Left colon (tissue), 2 donors: Measurements from ENCODE around the gene PKD1. TPM values are rescaled to one million over a fixed set of nuclear protein-coding genes. Genes with fewer than 3 reads are reported as not detected.
A peak's percentile ranks its signal among the peaks of the same experiment; 100 is the strongest.

ENCODE experiments used
- ATAC-seq: fragments of 200-7000 bp; cut with Tn5 transposase; one replicate; pipeline ENCODE4 v1.9.1; 2020; ENCODE audit warnings: mild to moderate bottlenecking, moderate library complexity
- DNase-seq, 2 donors: peaks; one replicate each; pipeline ENCODE4 v3.0.0-alpha.2; 2020
- intact Hi-C, 2 donors: fragments of 100-400 bp; cut with DNase I in 1 of 2; cut with micrococcal nuclease in 1 of 2; formaldehyde crosslinking; loops; one replicate each; pipeline versions ENCODE4 v1.11.2 to v1.14.0; 2022; cut with DNase I, micrococcal nuclease
- microRNA-seq, 2 donors: library from miRNA; unstranded; fragments of <30 nt; microRNA quantifications; one replicate each; pipeline versions ENCODE4 v1.1.0 to v1.2.0, GENCODE V29; 2020
- total RNA-seq, 2 donors: library from RNA; stranded (reverse); fragmentation: NEBNext Ultra II Directional; extraction: Animal tissue kit (Norgen Biotek cat#: 25700); gene quantifications; one replicate each; pipeline ENCODE4 v1.2.1, GENCODE V29; 2021
- donor health status: DM: no; HTN: no; CAD: no.
- donor health status: DM: yes; HTN: yes; CAD: no.

The PKD1 gene
- total RNA-seq, 2 donors from 2014 or later, result 75.1 to 76.7 TPM

DNA sequence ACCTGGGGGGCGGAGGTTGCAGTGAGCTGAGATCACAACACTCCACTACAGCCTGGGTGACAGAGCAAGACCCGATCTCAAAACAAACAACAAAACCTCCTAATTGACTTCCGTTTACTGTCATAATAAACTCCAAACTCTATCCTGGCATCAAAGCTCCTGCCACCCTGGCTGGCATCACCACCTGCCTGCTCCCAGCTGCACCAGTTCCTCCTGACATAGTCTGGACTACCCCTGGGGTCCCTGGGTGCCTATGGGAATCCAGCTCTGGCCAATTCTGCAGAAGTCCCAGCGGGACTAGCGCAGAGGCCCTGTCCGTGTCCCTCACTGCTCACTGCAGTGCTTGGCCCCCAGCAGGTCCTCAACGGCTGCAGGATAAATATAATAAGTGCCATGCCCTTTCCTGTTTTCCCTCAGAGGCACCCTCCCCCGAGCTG is 88.8 kb downstream of the PKD1 start:
- ATAC-seq, result no peak
- intact Hi-C loops, result no loop called here
- DNase-seq, result no peak

DNA sequence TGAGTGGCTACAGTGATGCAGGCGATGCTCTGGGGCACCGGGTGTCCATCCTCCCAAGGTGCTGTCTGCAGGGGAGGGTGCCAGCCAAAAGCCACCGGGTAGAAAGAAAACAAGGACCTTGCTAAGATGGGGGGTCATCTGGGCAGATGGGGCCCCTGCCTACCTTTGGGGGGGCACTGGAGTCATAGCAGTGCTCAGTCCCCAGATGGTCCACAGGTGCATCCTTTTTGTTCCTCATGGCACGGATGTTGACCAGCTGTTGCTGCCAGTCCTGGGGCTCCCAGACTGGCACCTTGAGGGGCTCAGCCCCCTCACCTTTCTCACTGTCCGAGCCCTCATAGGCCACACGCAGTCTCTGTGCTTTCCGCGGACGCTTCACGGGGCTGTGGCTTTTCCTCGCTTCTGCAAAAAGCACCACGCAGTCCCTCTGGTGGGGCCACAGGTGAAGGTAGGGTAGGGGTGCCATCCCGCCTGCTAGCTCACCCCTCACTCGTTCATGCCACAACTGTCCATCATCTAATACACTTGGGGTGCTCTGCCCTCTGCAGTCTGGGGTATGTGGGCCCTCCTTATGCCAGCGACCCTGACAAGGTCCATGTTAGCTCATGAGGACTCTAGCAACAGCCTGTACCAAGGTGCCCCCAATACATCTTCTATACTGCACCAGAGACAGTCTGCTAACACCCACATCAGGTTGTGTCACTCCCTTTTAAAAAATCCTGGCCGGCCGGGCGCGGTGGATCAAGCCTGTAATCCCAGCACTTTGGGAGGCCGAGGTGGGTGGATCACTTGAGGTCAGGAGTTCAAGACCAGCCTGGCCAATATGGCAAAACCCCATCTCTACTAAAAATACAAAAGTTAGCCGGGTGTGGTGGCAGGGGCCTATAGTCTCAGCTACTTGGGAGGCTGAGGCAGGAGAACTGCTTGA is 89.5 kb downstream of the PKD1 start:
- no peak for DNase-seq
- intact Hi-C loops, result no loop called here
- no peak for ATAC-seq

DNA sequence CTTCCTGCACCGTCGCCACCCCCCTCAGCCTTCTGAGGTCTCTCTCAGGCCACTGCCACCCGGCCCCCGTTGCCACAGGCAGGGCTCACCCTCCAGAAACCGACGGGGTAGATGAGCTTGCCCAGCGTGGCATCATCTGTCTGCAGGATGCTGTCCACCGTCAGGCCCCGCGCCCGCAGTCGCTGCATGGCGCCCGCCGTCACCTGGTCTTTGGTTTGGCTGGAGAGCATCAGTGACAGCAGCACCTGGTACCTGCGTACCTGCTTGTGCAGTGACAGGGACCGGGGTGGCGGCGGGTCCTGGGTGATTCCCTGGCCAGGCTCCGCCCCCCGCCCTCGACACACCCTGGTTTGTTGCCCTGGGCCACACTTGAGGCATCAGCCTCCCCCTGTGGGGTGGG is 91.2 kb downstream of the PKD1 start:
- DNase-seq (peak in 1 of 2 donors; percentile 31), ATAC-seq (no peak)
- intact Hi-C loops, result no loop called here

DNA sequence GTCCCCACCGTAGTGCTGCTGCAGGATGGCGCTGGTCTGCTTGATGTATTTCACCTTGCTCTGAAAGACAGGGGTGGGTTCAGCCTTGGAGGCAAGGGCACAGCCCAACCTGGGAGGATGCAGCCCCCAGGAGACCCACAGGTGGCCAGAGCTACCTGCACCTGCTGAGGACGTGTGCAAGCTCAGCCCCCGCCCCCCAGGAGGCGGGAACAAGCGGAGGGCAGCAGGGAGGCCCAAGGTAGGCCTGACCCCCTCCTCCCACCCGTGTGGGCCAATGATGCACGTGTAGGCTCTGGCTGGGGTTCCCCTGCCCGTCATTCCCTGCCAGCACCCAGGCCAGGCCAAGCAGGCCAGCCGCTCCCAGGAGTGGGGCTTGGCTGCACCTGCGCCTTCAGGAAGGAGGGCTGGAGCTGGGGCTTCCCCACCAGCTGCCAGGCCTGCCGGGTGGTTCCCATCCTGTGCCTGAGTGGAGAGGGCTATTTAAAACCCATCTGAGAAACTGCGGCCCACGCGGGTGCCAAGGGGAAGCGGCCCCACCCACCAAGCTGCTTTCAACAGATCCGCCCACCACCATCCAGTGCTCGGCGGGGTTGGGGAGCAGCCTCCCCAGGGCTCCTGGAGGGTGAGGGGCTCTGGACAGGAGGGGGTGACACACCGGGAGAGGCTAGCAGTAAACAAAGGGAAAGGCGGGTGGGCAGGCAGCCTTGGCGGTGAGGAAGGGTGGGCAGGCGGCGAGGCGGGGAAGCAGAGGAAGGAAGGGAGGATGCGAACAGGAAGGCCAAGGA is 91.8 kb downstream of the PKD1 start:
- intact Hi-C loops, result no loop called here
- DNase-seq (peak; percentile 70 to 80), ATAC-seq (peak; percentile 35)

DNA sequence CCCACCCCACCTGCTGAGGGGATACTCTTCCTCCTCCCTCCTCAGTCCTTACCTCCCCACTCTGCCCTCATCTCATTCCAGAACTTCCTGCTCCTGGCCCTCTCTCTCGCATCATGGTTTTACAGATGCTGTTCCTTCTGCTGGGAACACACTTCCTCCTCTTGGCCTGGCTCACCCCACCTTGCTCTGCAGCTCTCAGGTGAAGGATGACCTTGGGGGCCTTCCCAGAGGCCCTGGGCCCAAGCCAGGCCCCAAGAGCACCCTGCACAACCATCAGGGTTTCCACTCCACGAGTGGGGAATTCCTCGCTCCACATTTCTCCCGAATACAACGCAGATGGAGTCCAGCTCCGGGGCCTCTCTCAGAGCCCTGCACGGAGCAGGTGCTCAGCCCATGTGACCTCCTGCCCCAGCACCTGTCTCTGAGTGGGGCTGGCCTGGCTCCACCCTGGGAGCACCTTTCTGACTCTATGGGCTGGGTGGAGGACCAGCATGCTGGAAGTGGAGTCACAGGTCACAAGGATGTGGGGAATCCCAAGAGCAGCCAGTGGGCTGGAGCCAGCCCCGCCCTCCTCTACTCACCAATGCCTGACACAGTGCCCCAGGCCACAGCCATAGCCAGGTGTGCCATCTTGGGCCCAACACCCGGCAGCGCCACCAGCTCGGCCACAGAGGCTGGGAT is 92.6 kb downstream of the PKD1 start:
- DNase-seq, result peak; percentile 65 to 87
- intact Hi-C loops, result no loop called here
- peak; percentile 44 for ATAC-seq

DNA sequence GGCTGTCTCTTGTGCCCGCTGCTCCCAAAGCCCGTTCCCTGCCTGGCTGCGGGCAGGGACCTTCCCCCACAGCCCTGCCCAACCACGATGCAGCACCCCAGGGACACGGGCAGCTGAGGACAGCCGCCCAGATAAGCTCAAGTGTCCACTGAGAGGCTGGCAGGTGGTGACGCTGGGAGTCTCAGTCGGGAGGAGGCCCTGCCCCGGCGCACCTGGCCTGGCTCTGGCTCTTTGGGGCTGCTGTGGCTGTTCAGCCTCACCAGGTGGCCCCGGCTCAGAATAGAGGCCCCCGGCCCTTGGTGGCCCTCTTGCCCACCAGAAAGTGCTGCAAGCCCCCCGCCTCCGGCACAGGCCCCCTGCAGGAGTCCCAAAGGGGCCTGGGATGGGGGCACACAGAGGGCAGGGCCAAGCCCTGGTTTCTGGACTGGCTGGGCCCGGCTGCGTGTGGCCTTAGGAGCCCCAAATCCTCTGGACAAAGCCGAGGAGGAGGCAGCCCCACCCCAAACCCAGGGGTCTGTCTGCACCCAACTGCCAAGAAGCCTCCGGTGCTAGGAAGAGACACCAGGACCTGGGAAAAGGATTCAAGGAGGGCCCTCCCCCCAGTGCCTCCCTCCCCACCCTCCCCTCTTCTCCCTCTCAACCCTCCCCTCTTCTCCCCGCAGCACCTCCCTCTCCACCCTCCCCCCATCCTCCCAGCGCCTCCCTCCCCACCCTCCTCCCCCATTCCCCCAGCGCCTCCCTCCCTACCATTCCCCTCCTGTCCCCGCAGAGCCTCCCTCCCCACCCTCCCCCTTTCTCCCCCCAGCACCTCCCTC is 93.3 kb downstream of the PKD1 start:
- peak; percentile 51 to 68 for DNase-seq
- intact Hi-C loops, result no loop called here
- peak; percentile 31 for ATAC-seq

DNA sequence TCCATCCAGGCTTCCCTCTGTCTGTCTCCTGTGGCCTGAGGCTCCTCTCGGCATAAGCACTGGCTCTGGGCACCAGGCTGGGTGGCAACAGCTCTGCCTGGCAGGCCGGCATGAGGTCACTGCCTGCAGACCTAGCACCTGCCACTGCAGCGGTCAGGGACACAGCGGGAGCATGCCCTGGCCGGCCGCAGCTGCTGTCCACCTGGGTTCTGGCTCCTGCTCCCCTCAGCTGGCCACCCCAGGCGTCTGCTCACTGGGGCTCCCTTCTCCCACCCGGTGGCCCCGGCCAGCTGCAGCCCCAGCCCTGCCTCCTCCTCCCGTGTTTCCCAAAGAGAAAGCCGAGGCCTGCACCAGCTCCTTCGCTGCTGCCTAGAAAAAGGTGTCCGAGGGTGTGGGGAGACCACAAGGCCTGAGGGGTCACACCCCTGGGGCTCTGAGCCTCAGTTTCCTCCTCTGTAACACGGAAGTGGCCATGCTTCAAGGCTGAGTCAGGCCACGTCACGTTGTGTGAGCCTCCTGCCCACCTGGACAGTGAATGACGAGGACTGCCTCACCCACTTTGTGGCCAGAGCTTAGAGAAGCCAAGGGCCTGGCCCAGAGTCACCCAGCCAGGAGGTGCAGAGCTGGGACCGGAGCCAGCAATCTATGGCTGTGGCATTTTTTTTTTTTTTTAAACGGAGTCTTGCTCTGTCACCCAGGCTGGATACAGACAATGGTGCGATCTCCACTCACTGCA is 94.7 kb downstream of the PKD1 start:
- intact Hi-C loops, result no loop called here
- peak; percentile 84 for DNase-seq
- peak; percentile 54 for ATAC-seq

DNA sequence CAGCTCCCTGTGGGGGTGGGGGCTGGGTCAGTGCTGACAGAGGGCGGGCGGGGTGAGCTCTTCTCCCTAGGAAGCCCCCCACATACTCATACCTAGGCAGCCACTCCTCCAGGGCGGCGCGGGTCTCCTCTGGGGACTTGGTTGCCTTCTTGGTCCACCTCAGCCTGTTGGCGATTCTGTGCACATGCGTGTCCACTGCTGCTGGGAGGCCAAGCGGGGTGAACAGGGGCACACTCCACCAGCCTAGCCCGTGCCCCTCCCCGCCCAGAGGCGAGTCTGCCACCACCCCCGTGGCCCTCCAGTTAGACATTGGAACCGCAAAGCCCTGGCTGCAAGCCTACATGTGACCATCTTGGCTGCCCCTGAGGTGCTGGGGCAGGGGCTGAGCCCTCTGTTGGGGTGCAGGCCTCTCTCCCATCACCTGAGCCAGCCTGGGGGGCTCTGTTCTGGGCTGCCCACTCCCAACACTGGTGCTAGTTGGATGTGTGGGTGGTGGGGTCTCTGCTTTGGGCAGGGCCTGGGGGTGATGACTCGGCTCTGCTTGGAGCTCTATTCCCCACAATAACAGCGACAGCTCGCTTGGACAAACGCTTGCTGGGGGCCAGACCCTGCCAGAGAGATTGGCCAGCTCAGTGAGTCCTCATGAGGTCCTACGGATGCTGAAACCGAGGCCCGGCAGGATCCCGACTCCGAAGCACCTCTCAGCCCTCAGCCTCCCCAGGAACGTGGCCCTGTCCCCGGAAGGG is 95.5 kb downstream of the PKD1 start:
- DNase-seq (peak in 1 of 2 donors; percentile 25), ATAC-seq (no peak)
- intact Hi-C loops, result no loop called here

DNA sequence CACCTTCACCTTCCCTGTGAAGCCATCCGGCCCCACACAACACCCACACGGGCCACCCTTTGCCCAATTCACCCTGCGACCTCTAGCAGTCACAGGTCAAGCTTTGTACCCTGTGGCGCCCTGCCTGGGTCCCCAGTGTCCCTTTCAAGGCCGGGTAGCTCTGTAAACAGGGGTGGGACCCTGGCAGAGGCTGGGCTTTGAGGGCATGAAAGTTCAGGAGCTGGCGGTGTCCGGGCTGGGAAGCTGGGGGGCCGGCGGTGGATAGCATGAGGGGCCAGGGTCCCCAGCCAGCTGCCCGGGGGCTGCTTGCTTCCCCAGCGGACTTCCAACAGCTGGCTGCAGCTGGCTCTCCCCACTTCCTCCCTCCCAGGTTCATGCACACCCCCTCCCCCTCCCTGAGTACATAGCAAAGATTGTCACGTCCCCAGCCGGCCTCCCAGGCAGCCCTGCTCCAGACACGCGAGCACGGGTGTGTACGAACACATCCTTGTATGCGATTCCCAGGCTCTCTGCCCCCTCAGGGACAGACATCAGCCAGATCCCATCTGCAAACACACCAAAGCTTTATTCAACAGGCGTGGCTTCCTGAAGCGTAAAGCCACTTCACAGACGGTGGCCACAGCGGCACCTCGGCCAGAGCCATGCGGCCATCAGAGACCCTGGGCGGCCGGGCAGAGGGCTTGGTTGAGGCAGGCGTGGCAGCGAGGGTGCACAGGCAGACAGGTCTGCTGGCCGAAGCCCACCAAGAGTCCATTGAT is 96.2 kb downstream of the PKD1 start:
- intact Hi-C loops, result no loop called here
- ATAC-seq (peak; percentile 29), DNase-seq (peak; percentile 79 to 89)

Small RNAs within 50 kb of the gene (microRNA-seq; reads per million reads assigned to microRNA genes)
- 0 to 5.4 reads per million in 2 donors for gene MIR1225
- 0 reads per million in 2 donors for gene MIR3180-5
- gene MIR4516, result 0 reads per million in 2 donors
- 0 reads per million in 2 donors for gene MIR6511B1

Other genes with a start within 250 kb of the PKD1 start
- gene HS3ST6, start 217.5 kb downstream of the PKD1 start, total RNA-seq, result 10 to 100 TPM in 1 of 2 donors, under 1 TPM in 1; 0.31 to 11.8 TPM
- gene MSRB1, start 192.7 kb downstream of the PKD1 start, total RNA-seq, result 10 to 100 TPM; 46.0 to 46.6 TPM
- not detected for gene RPL3L, start 181.2 kb downstream of the PKD1 start, total RNA-seq
- gene NDUFB10, start 176.4 kb downstream of the PKD1 start, total RNA-seq, result 100 to 1,000 TPM; 224 to 273 TPM
- gene RPS2, start 171.1 kb downstream of the PKD1 start, total RNA-seq, result 1,000 to 10,000 TPM; 1,705 to 1,742 TPM
- gene RNF151, start 169.0 kb downstream of the PKD1 start, total RNA-seq, result not detected
- 10 to 100 TPM; 22.0 to 23.6 TPM for gene TBL3, start 163.8 kb downstream of the PKD1 start, total RNA-seq
- gene NOXO1, start 154.4 kb downstream of the PKD1 start, total RNA-seq, result 10 to 100 TPM; 34.6 to 49.0 TPM
- 10 to 100 TPM; 73.7 to 82.3 TPM for gene GFER, start 151.7 kb downstream of the PKD1 start, total RNA-seq
- gene SYNGR3, start 145.9 kb downstream of the PKD1 start, total RNA-seq, result 1 to 10 TPM; 1.6 to 3.0 TPM
- 10 to 100 TPM; 45.8 to 52.8 TPM for gene ZNF598, start 126.1 kb downstream of the PKD1 start, total RNA-seq
- gene NPW, start 116.1 kb downstream of the PKD1 start, total RNA-seq, result 1 to 10 TPM; 1.9 to 2.5 TPM
- 10 to 100 TPM; 69.3 to 73.7 TPM for gene NHERF2, start 109.0 kb downstream of the PKD1 start, total RNA-seq
- gene NTHL1, start 88.1 kb downstream of the PKD1 start, total RNA-seq, result 10 to 100 TPM; 27.3 to 29.5 TPM
- 100 to 1,000 TPM; 115 to 118 TPM for gene TSC2, start 87.9 kb downstream of the PKD1 start, total RNA-seq
- 10 to 100 TPM; 24.9 to 27.2 TPM for gene RAB26, start 12.7 kb upstream of the PKD1 start, total RNA-seq
- gene TRAF7, start 19.9 kb upstream of the PKD1 start, total RNA-seq, result 10 to 100 TPM; 94.5 to 99.8 TPM
- under 1 TPM; 0.11 to 0.15 TPM for gene CASKIN1, start 60.7 kb upstream of the PKD1 start, total RNA-seq
- gene MLST8, start 69.6 kb upstream of the PKD1 start, total RNA-seq, result 10 to 100 TPM; 26.7 to 31.4 TPM
- gene BRICD5, start 75.0 kb upstream of the PKD1 start, total RNA-seq, result 10 to 100 TPM in 1 of 2 donors, 1 to 10 TPM in 1; 6.1 to 14.4 TPM
- gene PGP, start 78.9 kb upstream of the PKD1 start, total RNA-seq, result 10 to 100 TPM; 16.3 to 24.3 TPM
- 10 to 100 TPM; 23.6 to 25.1 TPM for gene E4F1, start 87.7 kb upstream of the PKD1 start, total RNA-seq
- under 1 TPM; 0.75 to 0.82 TPM for gene DNASE1L2, start 100.5 kb upstream of the PKD1 start, total RNA-seq
- gene ECI1, start 115.7 kb upstream of the PKD1 start, total RNA-seq, result 100 to 1,000 TPM; 113 to 132 TPM
- 100 to 1,000 TPM in 1 of 2 donors, 10 to 100 TPM in 1; 99.3 to 127 TPM for gene RNPS1, start 132.2 kb upstream of the PKD1 start, total RNA-seq
- 1 to 10 TPM; 3.8 to 3.9 TPM for gene ABCA3, start 204.8 kb upstream of the PKD1 start, total RNA-seq